Measurements from ENCODE around the gene DHX35.
A peak's percentile ranks its signal among the peaks of the same experiment; 100 is the strongest.

DHX35 gene

GRCh38 chr20:38962044-38962927 lies at the start of gene DHX35:
TSS of gene DHX35 (plus strand) at chr20:38962344. CDS start at chr20:38962368, 24 bp downstream.
- peak; percentile 99 for DNase-seq

GRCh38 chr20:38915355-38915754 lies 46.8 kb upstream of the DHX35 start:
- no peak for DNase-seq

- DNase-seq, result no peak
Measured at GRCh38 chr20:38917657-38918056, 44.5 kb upstream of the DHX35 start.

- no peak for DNase-seq
Measured at GRCh38 chr20:38918172-38918571, 44.0 kb upstream of the DHX35 start.

DNA sequence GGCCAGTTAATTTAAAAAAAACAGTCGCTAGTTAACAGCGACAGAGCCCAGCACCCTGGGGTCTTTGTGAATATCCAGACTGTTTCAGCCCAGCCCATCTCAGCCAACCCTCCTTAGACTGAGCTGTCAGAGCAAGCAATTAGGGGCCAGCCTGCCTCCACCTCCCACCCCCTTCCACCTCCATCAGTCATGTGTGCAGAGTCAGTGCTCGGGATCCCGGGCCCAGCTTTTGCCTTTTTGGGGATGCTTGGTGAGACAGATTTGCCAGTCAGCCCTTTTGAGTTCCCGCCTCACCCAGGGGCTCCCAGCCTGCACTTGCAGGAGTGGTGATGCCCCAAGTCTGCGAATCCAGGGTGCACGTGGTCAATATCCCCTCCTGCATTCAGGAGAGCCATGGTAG lies 42.5 kb upstream of the DHX35 start:
- DNase-seq, result no peak

- no peak for DNase-seq
Measured at GRCh38 chr20:38920411-38920810, 41.7 kb upstream of the DHX35 start.

- no peak for DNase-seq
Measured at GRCh38 chr20:38920851-38921250, 41.3 kb upstream of the DHX35 start.

DNA sequence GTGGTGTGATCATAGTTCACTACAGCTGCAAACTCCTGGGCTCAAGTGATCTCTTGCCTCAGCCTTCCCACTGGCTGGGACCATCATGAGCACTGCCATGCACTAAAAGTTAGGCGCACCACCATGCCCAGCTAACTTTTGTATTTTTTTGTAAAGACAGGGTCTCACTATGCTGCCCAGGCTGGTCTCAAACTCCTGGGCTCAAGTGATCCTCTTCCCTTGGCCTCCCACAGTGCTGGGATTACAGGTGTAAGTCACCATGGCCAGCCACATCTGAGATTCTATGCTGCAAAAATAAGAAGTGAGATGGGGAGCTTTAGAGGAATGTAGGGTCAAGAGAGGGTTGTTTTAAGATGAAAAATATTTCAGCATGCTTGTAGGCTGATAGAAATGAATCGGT lies 37.4 kb upstream of the DHX35 start:
- DNase-seq, result no peak

- peak; percentile 95 for DNase-seq
Measured at GRCh38 chr20:38926142-38926933, 35.8 kb upstream of the DHX35 start, which contains the start of gene FAM83D. TSS of gene FAM83D (plus strand) at chr20:38926417. CDS start at chr20:38926443, 26 bp downstream.

DNA sequence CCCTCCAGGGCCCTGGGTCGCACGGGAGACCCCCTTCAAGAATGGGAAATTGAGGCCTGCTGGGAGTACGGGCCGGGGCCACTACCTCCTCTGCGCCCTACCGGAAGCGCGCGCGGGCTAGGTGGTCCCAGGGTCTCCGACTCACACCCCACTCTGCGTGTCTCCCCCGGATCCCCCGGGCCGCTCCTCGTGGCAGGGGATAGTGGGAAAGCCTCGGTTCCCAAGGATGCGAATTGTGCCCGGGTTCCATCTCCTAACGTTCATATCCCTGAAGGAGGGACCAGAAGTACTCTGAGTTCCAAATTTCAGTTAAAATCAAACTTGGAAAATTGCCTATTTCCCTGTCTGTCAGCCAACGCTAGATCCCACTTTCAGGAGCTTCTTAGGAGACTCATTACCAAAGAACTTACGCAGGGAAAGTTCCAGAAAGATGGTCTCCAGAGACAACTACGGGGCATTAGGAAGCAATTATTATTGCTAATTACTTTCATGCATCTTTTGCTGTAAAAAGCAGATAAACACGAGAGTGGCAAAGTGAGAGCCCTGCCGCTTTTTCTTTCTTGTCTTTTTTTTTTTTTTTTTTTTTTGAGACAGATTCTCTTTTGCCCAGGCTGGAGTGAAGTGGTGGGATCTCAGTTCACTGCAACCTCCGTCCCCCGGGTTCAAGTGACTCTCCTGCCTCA lies 35.1 kb upstream of the DHX35 start:
- no peak for DNase-seq

- DNase-seq, result no peak
Measured at GRCh38 chr20:38927902-38928578, 34.1 kb upstream of the DHX35 start.

- no peak for DNase-seq
Measured at GRCh38 chr20:38930242-38930569, 31.9 kb upstream of the DHX35 start.

DNA sequence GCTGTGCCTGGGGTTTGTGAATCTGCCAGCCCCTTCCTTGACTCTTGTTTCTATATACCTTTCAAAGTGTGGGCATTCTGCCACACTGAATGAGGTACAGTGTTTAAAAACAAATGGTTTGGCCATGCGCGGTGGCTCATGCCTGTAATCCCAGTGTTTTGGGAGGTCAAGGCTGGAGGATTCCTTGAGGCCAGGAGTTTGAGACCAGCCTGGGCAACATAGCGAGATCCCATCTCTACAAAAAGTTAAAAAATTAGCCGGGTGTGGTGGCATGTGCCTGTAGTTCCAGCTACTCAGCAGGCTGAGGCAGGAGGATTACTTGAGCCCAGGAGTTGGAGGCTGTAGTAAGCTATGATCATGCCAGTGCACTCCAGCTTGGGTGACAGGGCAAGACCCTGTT lies 30.2 kb upstream of the DHX35 start:
- no peak for DNase-seq

DNA sequence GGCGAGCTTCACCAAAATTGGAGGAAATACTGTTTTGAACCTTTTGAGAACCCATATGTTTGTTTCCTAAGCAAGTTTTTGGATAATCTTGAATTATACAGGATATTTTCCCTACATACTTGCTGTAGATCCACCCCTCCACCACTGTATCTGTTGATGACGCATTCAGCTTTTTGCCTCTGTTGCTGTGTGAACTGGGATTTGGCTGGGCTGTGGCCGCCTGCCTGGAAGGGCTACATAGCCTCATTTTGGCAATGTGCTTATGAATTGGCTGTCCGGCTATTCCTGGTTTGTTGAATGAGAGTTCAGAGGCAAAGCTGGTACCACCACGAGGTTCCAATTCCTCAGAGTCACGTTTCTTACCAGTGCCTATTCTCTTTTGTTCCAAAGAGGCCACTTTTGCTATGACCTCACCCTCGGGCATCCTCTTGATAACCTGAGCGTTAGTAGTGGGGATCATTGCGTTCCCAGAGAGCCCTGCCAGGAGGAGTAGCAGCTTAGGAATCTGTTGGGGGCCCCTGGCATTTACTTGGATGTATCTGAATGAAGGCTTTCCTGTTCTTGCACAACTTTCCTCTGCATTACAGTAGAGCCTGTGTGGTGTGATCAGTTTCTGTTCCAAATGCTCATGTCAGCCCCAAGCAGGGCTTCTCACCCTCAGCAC lies 29.6 kb upstream of the DHX35 start:
- DNase-seq, result no peak

DNA sequence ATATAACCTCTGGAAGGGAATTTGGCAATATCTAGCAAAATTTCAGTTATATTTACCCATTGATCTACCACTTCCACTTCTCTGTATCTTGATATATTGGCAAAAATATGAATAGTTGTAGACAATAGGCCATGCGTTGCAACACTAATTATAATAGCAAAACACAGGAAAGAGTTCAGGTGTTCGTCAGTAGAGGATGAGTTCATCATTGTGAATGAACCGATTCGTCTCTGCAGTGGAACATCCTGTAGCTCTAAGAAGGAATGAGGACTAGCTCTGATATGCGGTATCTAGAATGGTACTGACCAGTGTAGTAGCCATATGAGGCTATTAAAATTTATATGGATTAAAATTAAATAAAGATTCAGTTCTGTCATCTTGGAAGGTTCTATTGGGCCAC lies 27.6 kb upstream of the DHX35 start:
- no peak for DNase-seq

DNA sequence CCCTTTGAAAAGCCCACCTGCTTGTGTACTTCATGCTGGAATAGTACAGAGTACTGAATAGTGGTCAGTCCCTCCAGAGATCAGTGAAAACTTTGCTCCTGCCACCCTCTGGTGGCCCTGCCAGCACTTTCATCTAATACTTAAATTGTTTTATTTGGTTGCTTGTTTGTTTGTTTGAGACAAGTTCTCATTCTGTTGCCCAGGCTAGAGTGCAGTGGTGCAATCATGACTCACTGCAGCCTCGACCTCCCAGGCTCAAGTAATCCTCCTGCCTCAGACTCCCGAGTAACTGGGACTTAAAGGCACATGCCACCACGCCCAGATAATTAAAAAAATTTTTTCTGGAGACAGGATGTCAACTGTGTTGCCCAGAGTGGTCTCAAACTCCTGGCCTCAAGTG lies 26.9 kb upstream of the DHX35 start:
- no peak for DNase-seq

DNA sequence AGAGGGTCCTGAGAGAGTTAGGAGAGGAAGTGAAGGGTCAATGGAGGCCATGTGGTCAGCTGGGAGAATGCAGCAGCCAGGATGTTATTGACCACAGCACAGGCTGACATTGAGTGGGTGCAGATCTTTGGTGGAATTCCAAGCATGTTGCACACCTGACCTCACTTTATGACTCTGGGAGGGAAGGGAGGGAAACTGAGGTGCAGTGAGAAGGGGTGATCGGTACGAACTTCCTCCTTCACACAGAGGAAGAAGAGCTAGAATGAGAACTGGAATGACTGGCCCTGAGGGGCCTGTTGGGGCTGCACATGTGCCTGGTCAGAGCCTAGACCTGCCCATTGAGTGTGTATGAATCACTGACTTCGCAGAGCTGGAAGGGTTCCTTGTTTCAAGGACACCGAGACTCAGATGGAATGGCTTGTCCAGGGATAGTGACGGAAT lies 26.2 kb upstream of the DHX35 start:
- DNase-seq, result no peak

DNA sequence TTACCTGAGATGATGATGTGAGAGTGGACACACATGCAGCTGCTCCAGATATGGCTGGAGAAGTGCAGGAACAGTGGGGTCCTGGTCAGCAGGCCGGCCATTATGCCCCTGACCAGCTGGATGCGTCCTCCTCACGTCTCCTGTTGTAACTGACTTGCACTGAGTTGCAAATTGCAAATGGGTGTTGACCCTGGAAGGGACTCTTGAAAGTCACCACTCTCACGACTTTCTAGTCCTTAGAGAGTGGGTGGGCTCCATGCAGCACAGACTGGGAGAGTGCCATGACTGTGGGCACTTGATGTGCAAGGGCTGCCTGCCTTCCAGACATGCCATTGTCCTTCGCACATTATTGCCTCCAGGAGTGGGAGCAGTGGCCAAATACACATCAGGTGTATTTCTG lies 25.1 kb upstream of the DHX35 start:
- no peak for DNase-seq

- no peak for DNase-seq
Measured at GRCh38 chr20:38937978-38938473, 24.1 kb upstream of the DHX35 start.

GRCh38 chr20:38939686-38940085 lies 22.5 kb upstream of the DHX35 start:
- DNase-seq, result no peak

DNA sequence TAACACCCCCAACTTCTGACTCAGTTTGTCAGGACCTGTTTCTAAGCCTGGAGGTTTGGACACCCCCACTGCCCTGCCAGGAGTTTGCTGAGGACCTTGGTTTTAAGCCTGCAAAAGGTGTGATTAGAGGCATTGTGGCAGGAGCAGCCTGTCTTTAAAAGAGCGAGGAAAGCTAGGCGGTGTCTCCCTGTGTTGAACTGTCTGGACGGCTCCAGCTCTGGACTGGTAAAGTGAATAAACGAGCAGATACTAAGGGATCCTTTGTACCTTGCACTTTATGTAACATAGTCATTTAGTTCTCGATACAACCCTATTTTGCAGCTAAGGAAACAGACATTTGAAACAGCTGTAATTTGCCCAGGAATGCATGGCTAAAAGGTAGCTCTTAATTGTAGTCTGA lies 21.5 kb upstream of the DHX35 start:
- no peak for DNase-seq
